HCT116 (cell line): ENCODE data around the gene SLC18A2. TPM values are rescaled to one million over a fixed set of nuclear protein-coding genes. Genes with fewer than 3 reads are reported as not detected.

Source experiments
- ATAC-seq: fragments of 200-7000 bp; cut with Tn5 transposase; 2 replicates; pipeline ENCODE4 v1.9.1; 2020; ENCODE audit warnings: mild to moderate bottlenecking, moderate library complexity
- BruUV-seq: library from RNA; stranded (reverse); fragments of 400-500 nt; replicated peaks from 2 replicates; lab custom pipeline; 2021; lab: Mats Ljungman, UMichigan
- CTCF ChIA-PET: fragments of 300-600 bp; sonication (Branson Sonifier 250); formaldehyde crosslinking; loops from one replicate; lab custom pipeline; 2021; ENCODE audit warnings: antibody characterized with exemption; lab: Charles Lee
- POLR2A ChIA-PET: fragments of 300-600, 350-600 bp; sonication (Branson Sonifier 250); formaldehyde crosslinking; loops from one replicate; lab custom pipeline; 2021; ENCODE audit warnings: antibody characterized with exemption; lab: Charles Lee
- RAD21 ChIA-PET, 2 experiments: fragments of 300-600 bp; sonication (Branson Sonifier 250); formaldehyde crosslinking; loops; one replicate each; lab custom pipeline; 2023; ENCODE audit warnings: low total read pairs in 2 of 2; ENCODE audit not compliant: uncharacterized antibody in 2 of 2, unreplicated experiment in 2 of 2, low non-redundant PET in 1 of 2; lab: Charles Lee
- DNase-seq: peaks from one replicate; pipeline ENCODE4 v3.0.0-alpha.2; 2010; ENCODE audit warnings: low read depth, low spot score
- H2AFZ ChIP-seq: fragments of 200-600 bp; shearing (Covaris generic), sonication (generic); 2 replicates; pipeline ENCODE4 v1.6.1; 2017; ENCODE audit warnings: low read depth, mixed run types, mixed read lengths, antibody characterized with exemption, low read length; ENCODE audit not compliant: poor library complexity, severe bottlenecking
- H3K27ac ChIP-seq: 2 replicates; pipeline ENCODE4 v1.5.1; 2012; ENCODE audit warnings: low read depth, low read length
- H3K27me3 ChIP-seq: fragments of 200-600 bp; sonication (generic); 2 replicates; pipeline ENCODE4 v1.6.1; 2016; ENCODE audit warnings: mixed run types, low read length, mixed read lengths; ENCODE audit not compliant: insufficient read depth
- H3K36me3 ChIP-seq, 2 experiments: fragments of 200-500 bp in 1 of 2; fragments of 200-600 bp in 1 of 2; sonication (Bioruptor generic) in 1 of 2; sonication (generic) in 1 of 2; 2 replicates each; pipeline versions ENCODE4 v1.5.1 to v1.6.1; 2014 to 2016; ENCODE audit warnings: low read length in 2 of 2, inconsistent platforms in 1 of 2, mixed read lengths in 1 of 2, mixed run types in 1 of 2; ENCODE audit not compliant: insufficient read depth in 2 of 2, control insufficient read depth in 1 of 2
- H3K4me1 ChIP-seq, 2 experiments: fragments of 200-600 bp in 1 of 2; sonication (generic) in 1 of 2; 2 replicates each; pipeline versions ENCODE4 v1.5.1 to v1.6.1; 2012 to 2017; ENCODE audit warnings: low read length in 2 of 2, inconsistent platforms in 1 of 2, mild to moderate bottlenecking in 1 of 2, mixed read lengths in 1 of 2, mixed run types in 1 of 2, moderate library complexity in 1 of 2; ENCODE audit not compliant: insufficient read depth in 2 of 2, control insufficient read depth in 1 of 2
- H3K4me2 ChIP-seq: fragments of 200-600 bp; sonication (generic); 2 replicates; pipeline ENCODE4 v1.6.1; 2017; ENCODE audit warnings: mixed run types, low read length, mixed read lengths
- H3K4me3 ChIP-seq, 2 experiments: fragments of 200-600 bp in 1 of 2; sonication (generic) in 1 of 2; replicated peaks in 1 of 2; 2 replicates each; pipeline ENCODE4 v1.5.1; 2011 to 2016; ENCODE audit warnings: low read length in 2 of 2, control low read depth in 1 of 2, low read depth in 1 of 2, mild to moderate bottlenecking in 1 of 2, mixed read lengths in 1 of 2, mixed run types in 1 of 2
- H3K79me2 ChIP-seq: fragments of 200-600 bp; sonication (generic); 2 replicates; pipeline ENCODE4 v1.6.1; 2017; ENCODE audit warnings: mild to moderate bottlenecking, mixed run types, low read length, moderate library complexity, mixed read lengths; ENCODE audit not compliant: insufficient read depth
- H3K9ac ChIP-seq: fragments of 200-600 bp; sonication (generic); 2 replicates; pipeline ENCODE4 v1.6.1; 2016; ENCODE audit warnings: low read length, mixed read lengths
- H3K9me2 ChIP-seq: fragments of 200-600 bp; sonication (generic), shearing (Covaris generic); 2 replicates; pipeline ENCODE4 v1.6.1; 2017; ENCODE audit warnings: mixed run types, mild to moderate bottlenecking, moderate library complexity; ENCODE audit not compliant: insufficient read depth
- H3K9me3 ChIP-seq, 2 experiments: fragments of 200-500 bp in 1 of 2; fragments of 200-600 bp in 1 of 2; sonication (Bioruptor generic) in 1 of 2; sonication (generic) in 1 of 2; 2 replicates each; pipeline ENCODE4 v1.6.1; 2014 to 2017; ENCODE audit warnings: low read length in 2 of 2, mixed read lengths in 2 of 2, inconsistent platforms in 1 of 2, low read depth in 1 of 2, mild to moderate bottlenecking in 1 of 2, mixed run types in 1 of 2, moderate library complexity in 1 of 2; ENCODE audit not compliant: control insufficient read depth in 1 of 2, insufficient read depth in 1 of 2
- H4K20me1 ChIP-seq: fragments of 200-600 bp; sonication (generic), shearing (Covaris generic); 2 replicates; pipeline ENCODE4 v1.6.1; 2017; ENCODE audit warnings: mixed run types, mild to moderate bottlenecking, moderate library complexity; ENCODE audit not compliant: insufficient read depth
- ATF3 ChIP-seq: IDR thresholded peaks from 2 replicates; pipeline ENCODE4 v1.6.1; 2012
- CTCF ChIP-seq, 3 experiments: fragments of 200-600 bp in 1 of 3; sonication (generic) in 1 of 3; IDR thresholded peaks in 2 of 3; conservative IDR thresholded peaks in 1 of 3; 2 replicates each; pipeline ENCODE4 v1.5.1; 2012 to 2017; ENCODE audit warnings: low read depth in 2 of 3, low read length in 2 of 3, antibody characterized with exemption in 1 of 3, borderline replicate concordance in 1 of 3, control low read depth in 1 of 3, mild to moderate bottlenecking in 1 of 3, mixed read lengths in 1 of 3, mixed run types in 1 of 3, moderate library complexity in 1 of 3; ENCODE audit not compliant: insufficient read depth in 1 of 3
- SIN3A ChIP-seq: IDR thresholded peaks from 2 replicates; pipeline ENCODE4 v1.6.1; 2012; ENCODE audit warnings: low read depth
- SRF ChIP-seq: IDR thresholded peaks from 2 replicates; pipeline ENCODE4 v1.6.1; 2012; ENCODE audit warnings: low read depth
- intact Hi-C: fragments of 100-400 bp; cut with micrococcal nuclease; formaldehyde crosslinking; loops from 2 replicates; pipeline ENCODE4 v1.10.0; 2022
- total RNA-seq: library from RNA; stranded (reverse); gene quantifications from one replicate; pipeline ENCODE4 v1.2.1, GENCODE V29; 2021; ENCODE audit not compliant: unreplicated experiment

Gene SLC18A2
- total RNA-seq, 1 experiment from 2014 or later: not detected

GRCh38 chr10:117311261-117311660 lies 70.3 kb downstream of the SLC18A2 start:
- no peak for ATAC-seq
- ChIA-PET RAD21 (no interaction called here), POLR2A (no interaction called here)

More at GRCh38 chr10:117311261-117311660, 70.3 kb downstream of the SLC18A2 start:
- TF ChIP-seq ATF3 (no peak), CTCF (IDR thresholded peaks at IDR 0.05 in 2 of 3, conservative IDR thresholded peaks at IDR 0.05 in 1 of 3; ENCODE audit: borderline replicate concordance in 1 of 3, insufficient read depth in 1 of 3, low read depth in 2 of 3, low read length in 2 of 3) (no peak), SIN3A (no peak), SRF (no peak)
- H3K27me3 ChIP-seq: no peaks in the 10 kb centered on the region
- H2AFZ ChIP-seq: no peak overlapping the region
- H3K27ac ChIP-seq: no peak overlapping the region
- no peak overlapping the region for H3K4me2 ChIP-seq
- H3K9ac ChIP-seq: no peak overlapping the region
- intact Hi-C loops: no loop called here
- no peak for DNase-seq
- CTCF ChIA-PET: no interaction called here
- H3K79me2 ChIP-seq: peaks cover 23% of the 10 kb centered on the region
- no peaks in the 10 kb centered on the region for H3K36me3 ChIP-seq
- no peaks in the 10 kb centered on the region for H3K9me3 ChIP-seq
- H4K20me1 ChIP-seq: peaks cover 21% of the 10 kb centered on the region
- no peaks in the 10 kb centered on the region for H3K4me1 ChIP-seq
- H3K4me3 ChIP-seq: no peak overlapping the region
- BruUV-seq: no TSS peak
- no peaks in the 10 kb centered on the region for H3K9me2 ChIP-seq
